Caki2 (cell line): ENCODE data around the gene OAS1. TPM values are rescaled to one million over a fixed set of nuclear protein-coding genes. Genes with fewer than 3 reads are reported as not detected.
"Not testable (repeated sequence)": the region's sequence is repeated elsewhere in the genome, so short reads cannot be mapped to it uniquely, and the experiment has no call there.

Experiments
- DNase-seq: peaks from one replicate; pipeline ENCODE4 v3.0.0-alpha.2; 2015; ENCODE audit warnings: low read depth
- in situ Hi-C: cut with HindIII; loops from 2 replicates; pipeline ENCODE4 v1.10.0; 2016; ENCODE audit warnings: low sequenced_read_pairs, low pct_unique_long_range_greater_than_20kb, mixed read lengths
- total RNA-seq: library from RNA; depleted of rRNA; stranded (reverse); fragments of >200 nt; shearing (Covaris generic); gene quantifications from 2 replicates; pipeline ENCODE4 v1.2.3, GENCODE V29; 2014; ENCODE audit warnings: low replicate concordance

OAS1 gene
- total RNA-seq, 1 experiment from 2014 or later, result 18.1 TPM

GRCh38 chr12:112892856-112893255 is 13.9 kb upstream of the OAS1 start:
- in situ Hi-C loops, result no loop called here

GRCh38 chr12:112894128-112894527 is 12.6 kb upstream of the OAS1 start:
- in situ Hi-C loops, result no loop called here
- DNase-seq, result no peak

More at GRCh38 chr12:112892856-112893255, 13.9 kb upstream of the OAS1 start:
- DNase-seq, result no peak

- DNase-seq, result no peak
- in situ Hi-C loops, result no loop called here
Observed at GRCh38 chr12:112898380-112898779, 8.4 kb upstream of the OAS1 start.

GRCh38 chr12:112900298-112901145 is 6.2 kb upstream of the OAS1 start:
- in situ Hi-C loops, result no loop called here
- DNase-seq, result peak; percentile 59

GRCh38 chr12:112901271-112901670 is 5.5 kb upstream of the OAS1 start:
- in situ Hi-C loops, result no loop called here
- DNase-seq, result no peak

GRCh38 chr12:112904571-112904970 is 2.2 kb upstream of the OAS1 start:
- DNase-seq, result peak; percentile 65
- in situ Hi-C loops, result no loop called here

GRCh38 chr12:112905451-112906089 is 1.2 kb upstream of the OAS1 start:
- no peak for DNase-seq
- in situ Hi-C loops, result no loop called here

GRCh38 chr12:112907415-112908157 is 824 bp downstream of the OAS1 start:
- DNase-seq, result no peak
- in situ Hi-C loops, result no loop called here

- in situ Hi-C loops, result no loop called here
- DNase-seq, result no peak
Observed at GRCh38 chr12:112908548-112908947, 1.8 kb downstream of the OAS1 start.

- DNase-seq, result no peak
- in situ Hi-C loops, result no loop called here
Observed at GRCh38 chr12:112909693-112910092, 2.9 kb downstream of the OAS1 start.

- in situ Hi-C loops, result no loop called here
- no peak for DNase-seq
Observed at GRCh38 chr12:112913038-112913688, 6.4 kb downstream of the OAS1 start.

GRCh38 chr12:112913888-112914287 is 7.1 kb downstream of the OAS1 start:
- in situ Hi-C loops, DNase-seq: not testable (repeated sequence)

GRCh38 chr12:112916270-112916669 is 9.5 kb downstream of the OAS1 start:
- in situ Hi-C loops, result no loop called here
- DNase-seq, result peak; percentile 24

GRCh38 chr12:112919121-112919520 is 12.4 kb downstream of the OAS1 start:
- in situ Hi-C loops, result no loop called here
- DNase-seq, result no peak

- no peak for DNase-seq
- in situ Hi-C loops, result no loop called here
Observed at GRCh38 chr12:112924986-112925385, 18.2 kb downstream of the OAS1 start.

- in situ Hi-C loops, result not testable (repeated sequence)
Observed at GRCh38 chr12:112926416-112927033, 19.8 kb downstream of the OAS1 start.

GRCh38 chr12:112927475-112927874 is 20.7 kb downstream of the OAS1 start:
- in situ Hi-C loops, result no loop called here
- DNase-seq, result no peak

More at GRCh38 chr12:112926416-112927033, 19.8 kb downstream of the OAS1 start:
- DNase-seq, result not testable (repeated sequence)

GRCh38 chr12:112927925-112928324 is 21.2 kb downstream of the OAS1 start:
- no peak for DNase-seq
- in situ Hi-C loops, result no loop called here
